ENCODE data around the gene TMC4. TPM values are rescaled to one million over a fixed set of nuclear protein-coding genes. Genes with fewer than 3 reads are reported as not detected.
A peak's percentile ranks its signal among the peaks of the same experiment; 100 is the strongest.

Gene TMC4
- total RNA-seq, 1 experiment from 2014 or later = not detected

DNA sequence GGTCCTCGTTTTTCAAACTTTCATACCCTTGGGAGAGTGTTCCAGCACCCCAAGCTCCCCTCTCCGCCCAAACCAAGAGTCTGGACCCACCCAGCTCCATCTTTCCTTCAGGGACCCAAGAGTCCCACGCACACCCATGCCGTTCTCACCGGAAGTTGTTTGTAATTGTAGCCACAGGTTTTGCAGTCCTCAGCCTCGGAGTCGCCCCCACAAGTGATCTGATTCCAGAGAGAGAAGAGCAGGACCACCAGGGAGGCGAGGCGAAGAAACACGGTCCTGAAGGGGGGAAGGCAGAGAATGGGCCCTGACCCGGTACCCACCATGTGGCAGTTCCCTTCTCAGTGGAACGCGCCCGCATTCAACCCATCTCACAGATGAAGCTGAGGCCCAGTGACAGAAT lies 10.1 kb downstream of the TMC4 start:
- no peak for DNase-seq (ENCODE audit: low read depth, low spot score)
- in situ Hi-C loops (cut with HindIII; ENCODE audit: low pct_unique_long_range_greater_than_20kb, low sequenced_read_pairs) = no loop called here

- in situ Hi-C loops (cut with HindIII; ENCODE audit: low pct_unique_long_range_greater_than_20kb, low sequenced_read_pairs) = no loop called here
- peak; percentile 57 for DNase-seq (ENCODE audit: low read depth, low spot score)
These were observed 10.6 kb downstream of the TMC4 start for GRCh38 chr19:54162241-54162805.

- DNase-seq (ENCODE audit: low read depth, low spot score) = no peak
- in situ Hi-C loops (cut with HindIII; ENCODE audit: low pct_unique_long_range_greater_than_20kb, low sequenced_read_pairs) = no loop called here
These were observed 12.1 kb downstream of the TMC4 start for GRCh38 chr19:54160854-54161253.

GRCh38 chr19:54160182-54160811 lies 12.7 kb downstream of the TMC4 start:
- no peak for DNase-seq (ENCODE audit: low read depth, low spot score)
- in situ Hi-C loops (cut with HindIII; ENCODE audit: low pct_unique_long_range_greater_than_20kb, low sequenced_read_pairs) = no loop called here

GRCh38 chr19:54159352-54160181 lies 13.4 kb downstream of the TMC4 start, which contains the start of gene LENG1:
LENG1 (minus strand) TSS chr19:54159721; CDS start chr19:54159695, 26 bp downstream.
- peak; percentile 100 for DNase-seq (ENCODE audit: low read depth, low spot score)
- in situ Hi-C loops (cut with HindIII; ENCODE audit: low pct_unique_long_range_greater_than_20kb, low sequenced_read_pairs) = no loop called here

GRCh38 chr19:54158812-54159351 lies 14.1 kb downstream of the TMC4 start:
- in situ Hi-C loops (cut with HindIII; ENCODE audit: low pct_unique_long_range_greater_than_20kb, low sequenced_read_pairs) = no loop called here
- DNase-seq (ENCODE audit: low read depth, low spot score) = no peak

DNA sequence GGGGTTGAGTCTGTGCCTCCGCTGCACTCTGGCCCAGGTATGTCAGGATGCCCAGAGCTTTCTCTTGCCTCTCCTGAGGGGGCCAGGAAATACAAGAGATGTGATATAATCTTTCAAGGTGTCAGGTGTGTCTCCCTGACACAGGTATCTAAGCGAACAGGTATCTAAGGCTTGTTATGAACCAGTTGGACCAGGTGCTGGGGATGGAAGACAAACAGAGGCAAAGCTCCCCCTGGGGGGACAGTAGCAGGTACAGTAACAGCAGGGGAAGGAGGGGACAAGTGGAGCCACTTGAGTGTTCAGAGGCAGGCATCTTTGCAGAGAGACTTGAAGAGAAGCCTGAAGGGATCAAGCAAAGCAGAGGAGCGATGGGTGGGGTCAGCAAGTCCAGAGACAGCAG lies 16.0 kb downstream of the TMC4 start:
- in situ Hi-C loops (cut with HindIII; ENCODE audit: low pct_unique_long_range_greater_than_20kb, low sequenced_read_pairs) = no loop called here

DNA sequence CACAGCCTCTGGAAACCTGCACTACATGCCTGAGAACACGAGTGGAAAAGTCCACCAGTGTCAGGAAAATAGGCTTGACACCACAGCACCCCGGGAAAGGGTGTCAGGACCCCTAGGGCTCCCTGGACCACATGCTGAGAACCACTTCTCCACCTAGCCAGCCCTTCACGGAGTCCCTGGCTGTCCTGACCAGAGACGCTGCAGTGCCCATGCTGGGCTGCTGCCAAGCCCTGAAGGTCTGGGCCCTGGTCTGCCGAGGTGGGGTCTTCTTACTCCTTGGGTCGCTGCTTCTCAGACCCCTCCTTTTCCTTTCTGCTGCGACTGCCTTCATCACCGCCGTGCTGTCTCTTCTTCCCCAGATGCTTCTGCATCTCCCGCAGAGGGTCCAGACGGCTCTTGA lies 16.5 kb downstream of the TMC4 start:
- in situ Hi-C loops (cut with HindIII; ENCODE audit: low pct_unique_long_range_greater_than_20kb, low sequenced_read_pairs) = no loop called here
- DNase-seq (ENCODE audit: low read depth, low spot score) = no peak

More for the DNA sequence above, 16.0 kb downstream of the TMC4 start:
- no peak for DNase-seq (ENCODE audit: low read depth, low spot score)

DNA sequence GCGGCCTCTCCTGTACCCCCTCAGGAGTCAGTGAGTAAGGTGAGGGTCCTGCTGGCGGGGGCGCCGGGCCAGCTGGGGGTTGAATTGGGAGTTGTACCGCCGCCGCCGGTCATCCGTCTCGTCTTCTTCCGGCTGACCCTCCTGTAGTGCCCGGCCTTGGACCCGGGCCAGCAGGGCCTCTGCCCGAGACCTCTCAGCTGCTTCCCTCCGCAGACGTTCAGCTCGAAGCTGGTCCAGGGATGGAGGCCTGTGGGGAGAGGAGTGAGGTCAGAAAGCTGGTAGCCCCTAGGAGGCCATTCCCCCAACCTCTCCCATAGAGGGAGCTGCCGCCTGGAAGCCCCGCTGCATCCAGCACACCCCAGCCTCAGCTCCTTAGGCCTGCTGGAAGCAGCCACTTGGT lies 17.3 kb downstream of the TMC4 start:
- in situ Hi-C loops (cut with HindIII; ENCODE audit: low pct_unique_long_range_greater_than_20kb, low sequenced_read_pairs) = no loop called here
- no peak for DNase-seq (ENCODE audit: low read depth, low spot score)

DNA sequence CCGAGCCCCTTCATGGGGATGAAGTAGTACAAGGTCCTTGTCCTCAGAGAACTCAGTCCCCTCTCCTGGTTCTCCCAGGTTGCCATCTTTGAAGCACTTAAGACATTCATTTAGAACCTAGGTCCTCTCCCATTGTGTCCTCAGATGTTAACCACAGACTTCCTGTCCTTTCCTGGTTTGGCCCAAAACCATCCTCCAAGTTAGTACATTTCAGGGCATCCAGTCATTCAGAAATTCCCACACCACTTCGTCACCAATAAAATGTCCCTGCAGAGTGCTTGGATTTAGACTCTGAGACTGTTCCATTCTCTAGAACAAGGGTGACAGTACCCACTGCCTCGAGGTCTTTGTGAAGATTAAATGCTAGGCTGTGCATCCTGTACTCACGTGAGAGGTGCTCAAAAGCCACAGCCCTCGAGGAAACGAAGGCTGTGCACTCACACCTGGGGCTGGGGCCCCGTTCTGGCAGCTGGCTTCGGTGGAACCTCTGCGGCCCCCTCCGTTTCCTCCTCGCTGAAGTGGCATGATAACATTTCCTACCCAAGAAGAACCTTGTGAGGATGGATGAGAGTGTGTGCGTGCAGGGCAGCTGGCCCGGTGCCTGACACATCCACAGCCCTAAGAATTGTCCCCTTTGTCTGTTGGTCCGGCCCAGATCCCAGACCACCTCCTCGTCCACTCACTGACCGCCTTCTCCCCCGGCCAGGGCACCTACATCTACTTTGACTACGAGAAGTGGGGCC lies 18.2 kb downstream of the TMC4 start:
- DNase-seq (ENCODE audit: low read depth, low spot score) = no peak
- in situ Hi-C loops (cut with HindIII; ENCODE audit: low pct_unique_long_range_greater_than_20kb, low sequenced_read_pairs) = no loop called here

GRCh38 chr19:54153731-54154326 lies 19.1 kb downstream of the TMC4 start:
- in situ Hi-C loops (cut with HindIII; ENCODE audit: low pct_unique_long_range_greater_than_20kb, low sequenced_read_pairs) = no loop called here
- no peak for DNase-seq (ENCODE audit: low read depth, low spot score)

- in situ Hi-C loops (cut with HindIII; ENCODE audit: low pct_unique_long_range_greater_than_20kb, low sequenced_read_pairs) = no loop called here
- no peak for DNase-seq (ENCODE audit: low read depth, low spot score)
These were observed 20.0 kb downstream of the TMC4 start for GRCh38 chr19:54152878-54153524.

DNA sequence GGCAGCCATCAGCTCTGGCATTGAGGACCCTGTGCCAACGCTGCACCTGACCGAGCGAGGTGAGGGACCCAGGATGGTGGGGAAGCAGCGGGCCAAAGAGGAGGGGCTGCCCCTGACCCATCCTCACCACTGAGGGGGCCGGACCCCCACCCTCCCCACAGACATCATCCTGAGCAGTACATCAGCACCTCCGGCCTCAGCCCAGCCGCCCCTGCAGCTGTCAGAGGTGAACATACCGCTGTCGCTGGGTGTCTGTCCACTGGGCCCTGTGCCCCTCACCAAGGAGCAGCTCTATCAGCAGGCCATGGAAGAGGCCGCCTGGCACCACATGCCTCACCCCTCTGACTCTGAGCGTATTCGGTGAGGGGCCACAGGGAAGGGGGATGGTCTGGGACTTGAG lies 20.7 kb downstream of the TMC4 start:
- DNase-seq (ENCODE audit: low read depth, low spot score) = no peak
- in situ Hi-C loops (cut with HindIII; ENCODE audit: low pct_unique_long_range_greater_than_20kb, low sequenced_read_pairs) = no loop called here

- no peak for DNase-seq (ENCODE audit: low read depth, low spot score)
- in situ Hi-C loops (cut with HindIII; ENCODE audit: low pct_unique_long_range_greater_than_20kb, low sequenced_read_pairs) = no loop called here
These were observed 21.5 kb downstream of the TMC4 start for GRCh38 chr19:54151362-54152035.

GRCh38 chr19:54149021-54149812 lies 23.7 kb downstream of the TMC4 start:
- DNase-seq (ENCODE audit: low read depth, low spot score) = no peak
- in situ Hi-C loops (cut with HindIII; ENCODE audit: low pct_unique_long_range_greater_than_20kb, low sequenced_read_pairs) = no loop called here

DNA sequence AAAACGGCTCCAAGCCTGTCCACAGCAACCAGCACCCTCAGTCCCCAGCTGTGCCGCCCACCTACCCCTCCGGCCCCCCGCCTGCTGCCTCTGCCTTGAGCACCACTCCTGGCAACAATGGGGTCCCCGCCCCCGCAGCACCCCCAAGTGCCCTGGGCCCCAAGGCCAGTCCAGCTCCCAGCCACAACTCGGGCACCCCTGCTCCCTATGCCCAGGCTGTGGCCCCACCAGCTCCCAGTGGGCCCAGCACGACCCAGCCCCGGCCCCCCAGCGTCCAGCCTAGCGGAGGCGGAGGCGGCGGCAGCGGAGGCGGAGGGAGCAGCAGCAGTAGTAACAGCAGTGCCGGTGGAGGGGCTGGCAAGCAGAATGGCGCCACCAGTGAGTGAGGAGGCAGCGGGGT lies 24.8 kb downstream of the TMC4 start:
- in situ Hi-C loops (cut with HindIII; ENCODE audit: low pct_unique_long_range_greater_than_20kb, low sequenced_read_pairs) = no loop called here
- no peak for DNase-seq (ENCODE audit: low read depth, low spot score)

Data from SK-MEL-5 (cell line).